Glutamatergic neuron (in vitro differentiated cells): Measurements from ENCODE around the gene CD2AP. TPM values are rescaled to one million over a fixed set of nuclear protein-coding genes. Genes with fewer than 3 reads are reported as not detected.

ENCODE experiments used
- DNase-seq: peaks from one replicate; pipeline ENCODE4 v3.0.0; 2022
- H3K27ac Mint-ChIP-seq: one replicate; pipeline ENCODE4 v1.8.0; 2020; ENCODE audit warnings: mild to moderate bottlenecking, mixed read lengths, inconsistent platforms; ENCODE audit not compliant: unreplicated experiment
- H3K27me3 Mint-ChIP-seq: one replicate; pipeline ENCODE4 v1.8.0; 2020; ENCODE audit warnings: mild to moderate bottlenecking, moderate library complexity, mixed read lengths, inconsistent platforms; ENCODE audit not compliant: unreplicated experiment
- H3K36me3 Mint-ChIP-seq: one replicate; pipeline ENCODE4 v1.8.0; 2020; ENCODE audit warnings: mild to moderate bottlenecking, mixed read lengths, inconsistent platforms; ENCODE audit not compliant: unreplicated experiment
- H3K4me1 Mint-ChIP-seq: one replicate; pipeline ENCODE4 v1.8.0; 2020; ENCODE audit warnings: mild to moderate bottlenecking, low read depth, mixed read lengths, inconsistent platforms; ENCODE audit not compliant: unreplicated experiment
- H3K4me3 Mint-ChIP-seq: one replicate; pipeline ENCODE4 v1.8.0; 2020; ENCODE audit warnings: mild to moderate bottlenecking, mixed read lengths, inconsistent platforms; ENCODE audit not compliant: unreplicated experiment
- H3K9me3 Mint-ChIP-seq: one replicate; pipeline ENCODE4 v1.8.0; 2020; ENCODE audit warnings: mild to moderate bottlenecking, moderate library complexity, mixed read lengths, inconsistent platforms; ENCODE audit not compliant: unreplicated experiment
- total RNA-seq: library from RNA; stranded (reverse); fragmentation: NEBNext Ultra II Directional; extraction: Animal tissue kit (Norgen Biotek cat#: 25700); gene quantifications from one replicate; pipeline ENCODE4 v1.2.1, GENCODE V29; 2021; ENCODE audit not compliant: unreplicated experiment
- TF ChIP-seq, protein P1 (sequence below): fragments of 200-600 bp; sonication (generic); IDR thresholded peaks from one replicate; pipeline ENCODE4 v1.5.0; 2021; ENCODE audit not compliant: partially characterized antibody, unreplicated experiment

The CD2AP gene
- total RNA-seq, 1 donor from 2014 or later, result 14.9 TPM

DNA sequence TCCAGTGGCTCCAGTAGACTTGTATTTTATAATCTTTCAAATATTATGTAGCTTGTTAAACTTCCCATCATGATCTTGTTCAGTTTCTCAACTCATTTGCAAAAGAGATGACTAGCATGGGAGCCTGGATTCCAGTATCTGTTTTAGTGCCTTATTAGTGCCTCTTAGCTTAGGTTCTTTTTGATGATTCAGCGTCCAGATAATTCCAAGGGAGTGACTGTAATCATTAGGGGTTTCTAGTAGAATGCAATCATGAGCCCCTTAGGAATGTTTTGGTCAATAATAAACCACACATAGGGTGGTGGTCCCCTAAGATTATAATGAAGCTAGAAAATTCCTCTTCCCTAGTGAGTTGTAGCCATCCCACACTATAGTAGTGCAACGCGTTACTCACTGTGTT, 7.0 kb downstream of the CD2AP start:
- peaks cover 22% of the 10 kb centered on the region for H3K4me1 Mint-ChIP-seq
- H3K27ac Mint-ChIP-seq, result no peak overlapping the region
- no peaks in the 10 kb centered on the region for H3K9me3 Mint-ChIP-seq
- no peak for DNase-seq
- H3K4me3 Mint-ChIP-seq, result no peak overlapping the region
- no peaks in the 10 kb centered on the region for H3K36me3 Mint-ChIP-seq
- TF ChIP-seq, protein P1, sequence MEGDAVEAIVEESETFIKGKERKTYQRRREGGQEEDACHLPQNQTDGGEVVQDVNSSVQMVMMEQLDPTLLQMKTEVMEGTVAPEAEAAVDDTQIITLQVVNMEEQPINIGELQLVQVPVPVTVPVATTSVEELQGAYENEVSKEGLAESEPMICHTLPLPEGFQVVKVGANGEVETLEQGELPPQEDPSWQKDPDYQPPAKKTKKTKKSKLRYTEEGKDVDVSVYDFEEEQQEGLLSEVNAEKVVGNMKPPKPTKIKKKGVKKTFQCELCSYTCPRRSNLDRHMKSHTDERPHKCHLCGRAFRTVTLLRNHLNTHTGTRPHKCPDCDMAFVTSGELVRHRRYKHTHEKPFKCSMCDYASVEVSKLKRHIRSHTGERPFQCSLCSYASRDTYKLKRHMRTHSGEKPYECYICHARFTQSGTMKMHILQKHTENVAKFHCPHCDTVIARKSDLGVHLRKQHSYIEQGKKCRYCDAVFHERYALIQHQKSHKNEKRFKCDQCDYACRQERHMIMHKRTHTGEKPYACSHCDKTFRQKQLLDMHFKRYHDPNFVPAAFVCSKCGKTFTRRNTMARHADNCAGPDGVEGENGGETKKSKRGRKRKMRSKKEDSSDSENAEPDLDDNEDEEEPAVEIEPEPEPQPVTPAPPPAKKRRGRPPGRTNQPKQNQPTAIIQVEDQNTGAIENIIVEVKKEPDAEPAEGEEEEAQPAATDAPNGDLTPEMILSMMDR, result no peak
- H3K27me3 Mint-ChIP-seq, result no peaks in the 10 kb centered on the region

DNA sequence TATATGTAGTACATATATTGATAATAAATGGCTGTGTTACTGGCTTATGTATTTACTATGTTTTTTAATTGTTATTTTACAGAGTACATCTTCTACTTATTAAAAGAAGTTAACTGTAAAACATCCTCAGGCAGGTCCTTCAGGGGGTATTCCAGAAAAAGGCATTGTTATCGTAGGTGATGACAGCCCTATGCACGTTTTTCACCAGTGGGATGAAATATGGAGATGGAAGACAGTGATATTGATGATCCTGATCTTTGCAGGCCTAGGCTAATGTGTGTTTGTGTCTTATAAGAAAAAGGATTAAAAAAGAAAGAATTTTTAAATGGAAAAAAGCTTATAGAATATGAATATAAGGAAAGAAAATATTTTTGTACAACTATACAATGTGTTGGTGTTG, 7.5 kb downstream of the CD2AP start:
- no peak overlapping the region for H3K4me3 Mint-ChIP-seq
- H3K27ac Mint-ChIP-seq, result no peak overlapping the region
- H3K36me3 Mint-ChIP-seq, result no peaks in the 10 kb centered on the region
- TF ChIP-seq, protein P1, result no peak
- no peaks in the 10 kb centered on the region for H3K27me3 Mint-ChIP-seq
- no peak for DNase-seq
- no peaks in the 10 kb centered on the region for H3K9me3 Mint-ChIP-seq
- H3K4me1 Mint-ChIP-seq, result peaks cover 18% of the 10 kb centered on the region

DNA sequence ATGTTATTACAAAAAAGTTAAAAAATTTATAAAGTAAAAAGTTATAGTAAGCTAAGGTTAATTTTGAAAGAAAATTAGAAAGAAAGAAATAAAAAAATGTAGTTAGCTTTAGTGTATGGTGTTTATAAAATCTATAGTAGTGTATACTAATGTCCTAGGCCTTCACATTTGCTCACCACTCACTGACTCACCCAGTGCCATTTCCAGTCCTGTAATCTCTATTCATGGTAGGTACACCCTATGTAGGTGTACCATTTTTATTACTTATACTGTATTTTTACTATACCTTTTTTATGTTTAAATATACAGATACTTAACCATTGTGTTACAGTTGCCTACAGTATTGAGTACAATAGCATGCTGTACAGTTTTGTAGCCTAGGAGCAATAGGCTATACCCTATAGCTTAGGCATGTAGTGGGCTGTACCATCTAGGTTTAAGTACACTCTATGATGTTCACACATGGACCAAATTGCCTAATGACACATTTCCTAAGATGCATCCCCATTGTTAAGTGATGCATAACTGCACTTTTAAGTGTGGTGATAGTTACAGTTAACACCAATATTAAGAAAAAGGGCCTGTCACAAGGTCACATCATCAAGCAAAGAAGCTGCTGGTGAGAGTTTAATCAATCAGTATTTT, 8.0 kb downstream of the CD2AP start:
- peaks cover 18% of the 10 kb centered on the region for H3K4me1 Mint-ChIP-seq
- H3K9me3 Mint-ChIP-seq, result no peaks in the 10 kb centered on the region
- TF ChIP-seq, protein P1, result no peak
- no peak for DNase-seq
- no peaks in the 10 kb centered on the region for H3K36me3 Mint-ChIP-seq
- no peak overlapping the region for H3K27ac Mint-ChIP-seq
- no peak overlapping the region for H3K4me3 Mint-ChIP-seq
- H3K27me3 Mint-ChIP-seq, result no peaks in the 10 kb centered on the region

DNA sequence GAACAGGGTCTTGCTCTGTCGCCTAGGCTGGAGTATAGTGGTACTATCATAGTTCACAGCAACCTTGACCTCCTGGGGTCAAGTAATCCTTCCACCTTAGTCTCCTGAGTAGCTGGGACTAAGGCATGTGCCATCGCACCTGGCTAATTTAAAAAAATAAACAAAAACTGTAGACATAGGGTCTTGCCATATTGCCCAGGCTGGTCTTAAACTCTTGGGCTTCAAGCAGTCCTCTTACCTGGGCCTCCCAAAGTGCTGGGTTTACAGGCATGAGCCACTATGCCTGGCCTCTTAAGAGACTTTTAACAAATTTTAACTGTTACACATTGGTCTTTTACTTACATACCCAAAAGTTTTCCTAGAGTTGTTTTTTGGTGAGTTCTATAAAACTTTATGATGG, 12.4 kb downstream of the CD2AP start:
- Mint-ChIP-seq H3K27me3 (no peaks in the 10 kb centered on the region), H3K36me3 (no peaks in the 10 kb centered on the region), H3K9me3 (no peaks in the 10 kb centered on the region), H3K27ac (no peak overlapping the region), H3K4me3 (no peak overlapping the region), H3K4me1 (peaks cover 9% of the 10 kb centered on the region)
- no peak for DNase-seq
- TF ChIP-seq, protein P1, result no peak

DNA sequence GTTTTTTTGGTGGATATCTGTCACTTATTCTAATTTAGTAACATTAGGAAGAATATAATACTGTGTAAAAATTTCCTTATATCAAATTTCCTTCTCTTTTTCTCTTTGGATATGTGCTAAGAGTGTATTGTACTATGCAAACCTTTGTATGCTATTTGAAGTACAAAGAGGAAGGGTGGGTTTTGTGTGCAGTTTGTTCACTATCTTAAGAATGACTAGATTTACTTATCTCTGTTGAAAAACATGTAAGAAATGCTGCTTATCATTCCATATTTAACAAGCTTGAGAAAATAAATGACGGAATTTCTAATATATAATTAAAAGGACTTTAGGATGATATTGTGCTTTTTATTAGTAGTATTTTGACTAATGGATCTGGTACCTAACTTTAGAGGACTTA, 13.1 kb downstream of the CD2AP start:
- H3K9me3 Mint-ChIP-seq, result no peaks in the 10 kb centered on the region
- no peaks in the 10 kb centered on the region for H3K36me3 Mint-ChIP-seq
- H3K4me3 Mint-ChIP-seq, result no peak overlapping the region
- no peaks in the 10 kb centered on the region for H3K27me3 Mint-ChIP-seq
- no peak for DNase-seq
- TF ChIP-seq, protein P1, result no peak
- no peak overlapping the region for H3K27ac Mint-ChIP-seq
- peaks cover 9% of the 10 kb centered on the region for H3K4me1 Mint-ChIP-seq
